Ureter (tissue), 1 donor: ENCODE results near the gene S100A16. TPM values are rescaled to one million over a fixed set of nuclear protein-coding genes. Genes with fewer than 3 reads are reported as not detected.
"Not testable (repeated sequence)": the region's sequence is repeated elsewhere in the genome, so short reads cannot be mapped to it uniquely, and the experiment has no call there.

Experiments
- DNase-seq: peaks from one replicate; pipeline ENCODE4 v3.0.0-alpha.2; 2020; ENCODE audit warnings: low spot score
- total RNA-seq: library from RNA; stranded (reverse); gene quantifications from one replicate; pipeline ENCODE4 v1.2.4, GENCODE V29; 2023
- donor health status: DM: yes; HTN: yes; CAD: no.

S100A16 gene
- total RNA-seq, 1 donor from 2014 or later = 81.8 TPM

- DNase-seq = no peak
Measured at GRCh38 chr1:153615406-153615805, 2.5 kb upstream of the S100A16 start.

DNA sequence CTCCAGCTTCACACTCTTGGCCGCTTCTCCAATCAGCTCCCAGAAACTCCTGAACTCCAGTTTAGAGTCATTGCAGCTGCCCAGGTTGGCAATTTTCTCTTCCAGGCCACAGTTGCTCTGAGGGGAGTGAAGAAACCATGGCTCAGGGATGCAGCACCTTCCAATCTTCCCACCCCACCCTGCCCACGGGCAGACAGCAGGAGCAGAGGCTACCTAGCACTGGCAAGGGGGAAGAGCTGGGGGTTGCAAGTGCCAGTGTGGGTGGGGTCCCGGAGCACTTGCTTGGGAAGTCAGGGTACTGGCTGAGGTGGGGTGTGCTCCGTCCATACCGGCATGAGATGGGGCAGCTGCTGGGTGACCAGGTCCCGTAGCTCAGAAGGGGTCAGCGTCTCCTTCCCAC is 2.0 kb upstream of the S100A16 start:
- DNase-seq = no peak

- no peak for DNase-seq
Measured at GRCh38 chr1:153614189-153614900, 1.4 kb upstream of the S100A16 start.

DNA sequence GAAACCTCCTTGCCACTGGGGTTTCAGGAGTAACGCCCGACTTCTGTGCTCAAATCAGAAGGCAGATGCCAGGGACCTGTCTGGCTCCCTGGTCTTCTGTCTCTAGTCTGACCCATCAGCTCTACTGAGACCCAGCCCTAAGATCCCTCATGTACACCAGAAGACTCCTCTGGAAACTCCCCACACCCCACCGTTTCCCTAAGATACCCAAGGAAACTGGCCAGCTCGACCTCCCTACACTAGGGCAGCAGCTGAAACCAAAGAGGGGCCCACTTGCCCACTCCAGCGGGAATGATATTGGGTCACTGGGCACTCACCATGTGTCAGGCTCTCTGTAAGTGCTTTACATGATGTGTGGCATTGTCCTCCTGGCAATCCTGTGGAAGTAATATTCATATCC is 469 bp upstream of the S100A16 start:
- no peak for DNase-seq

- no peak for DNase-seq
Measured at GRCh38 chr1:153612111-153612754, 704 bp downstream of the S100A16 start.

- no peak for DNase-seq
Measured at GRCh38 chr1:153611356-153611755, 1.6 kb downstream of the S100A16 start.

GRCh38 chr1:153610811-153611301 is 2.1 kb downstream of the S100A16 start:
- no peak for DNase-seq

DNA sequence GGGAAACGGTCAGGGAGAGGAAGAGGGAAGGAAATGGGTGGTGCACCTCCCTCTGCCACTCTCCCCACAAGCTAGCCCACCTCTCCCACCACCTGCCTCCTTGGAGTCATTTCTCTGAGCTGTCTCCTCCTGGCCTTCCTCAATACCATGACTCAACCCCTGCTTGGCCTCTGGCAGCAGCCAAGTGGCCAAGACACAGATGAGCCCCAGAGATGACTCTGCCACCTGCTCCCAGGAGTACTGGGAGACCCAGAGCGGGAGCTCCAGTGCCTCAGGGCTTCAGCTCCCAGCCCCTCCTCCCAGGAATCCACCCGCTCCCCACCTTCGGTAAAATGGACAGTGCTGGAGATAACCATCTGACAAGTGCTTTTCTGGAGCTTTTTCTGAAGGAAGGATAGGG is 2.6 kb downstream of the S100A16 start:
- DNase-seq = no peak

- no peak for DNase-seq
Measured at GRCh38 chr1:153609585-153609907, 3.4 kb downstream of the S100A16 start.

DNA sequence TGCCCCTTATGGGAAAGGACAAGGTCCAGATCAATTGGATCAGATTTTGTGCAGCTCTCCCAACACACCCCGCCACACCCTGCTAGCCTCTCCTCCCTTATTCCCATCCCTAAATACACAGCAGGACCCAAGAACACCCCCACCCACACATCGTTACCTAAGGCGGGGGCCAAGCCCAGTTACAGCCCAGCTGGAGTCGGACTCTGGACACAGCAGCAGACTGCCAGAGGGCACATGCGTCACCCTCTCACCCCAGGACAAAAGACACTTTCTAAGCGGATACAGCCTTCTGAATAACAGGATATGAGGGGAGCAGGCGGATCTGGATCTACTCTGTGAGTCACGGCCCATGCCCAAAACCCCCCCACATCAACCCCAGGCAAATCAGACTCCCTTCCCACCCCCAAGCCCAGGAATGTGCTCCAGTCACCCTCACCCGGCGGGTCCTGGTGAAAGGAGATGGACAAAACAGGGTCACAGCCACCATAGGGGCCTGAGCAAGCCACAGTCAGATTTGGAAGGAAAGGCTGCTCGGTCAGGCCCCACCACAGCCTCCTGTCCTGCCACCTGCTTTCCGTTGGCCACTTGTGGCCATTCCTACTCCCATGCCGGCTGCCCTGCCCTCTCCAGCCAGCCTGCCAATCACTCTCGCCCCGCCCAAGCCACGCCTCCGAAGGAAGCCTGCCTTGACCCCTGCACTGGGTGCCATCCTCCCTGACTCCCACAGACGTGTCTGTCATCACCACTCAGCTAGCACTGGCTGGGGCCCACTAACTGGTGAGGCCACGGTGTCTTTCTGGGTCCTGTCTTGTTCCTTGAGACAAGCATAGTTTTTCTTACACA is 4.0 kb downstream of the S100A16 start:
- peak; percentile 74 for DNase-seq

DNA sequence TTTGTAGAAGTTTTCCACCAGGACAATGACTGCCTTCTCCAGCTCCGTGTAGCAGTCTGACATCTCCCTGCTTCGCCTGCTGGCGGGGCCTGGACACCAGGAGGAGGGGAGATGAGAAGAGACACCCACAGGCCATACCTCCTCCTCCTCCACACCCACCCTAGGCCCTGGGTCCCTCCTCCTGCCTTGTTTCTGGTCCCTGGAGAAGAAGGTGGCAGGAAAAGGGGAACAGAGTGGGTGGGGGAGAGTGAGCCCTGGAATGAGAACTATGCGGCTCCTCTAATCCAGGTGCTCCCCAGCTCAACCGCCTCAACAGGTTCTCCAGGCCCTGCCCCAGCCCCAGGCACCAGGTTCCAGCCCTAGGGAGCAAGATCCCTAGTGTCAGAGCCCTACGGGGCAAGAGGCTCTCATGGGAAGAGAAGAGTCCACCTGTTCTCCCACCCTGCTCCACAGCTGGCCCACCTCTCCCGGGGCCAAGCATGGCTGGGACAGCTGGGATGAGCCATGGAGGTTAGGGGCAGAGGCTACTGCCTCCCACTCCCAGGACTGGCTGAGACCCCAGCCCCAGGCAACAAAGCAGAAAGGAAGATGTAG is 4.8 kb downstream of the S100A16 start:
- DNase-seq = no peak

GRCh38 chr1:153607381-153607780 is 5.6 kb downstream of the S100A16 start:
- DNase-seq = no peak

DNA sequence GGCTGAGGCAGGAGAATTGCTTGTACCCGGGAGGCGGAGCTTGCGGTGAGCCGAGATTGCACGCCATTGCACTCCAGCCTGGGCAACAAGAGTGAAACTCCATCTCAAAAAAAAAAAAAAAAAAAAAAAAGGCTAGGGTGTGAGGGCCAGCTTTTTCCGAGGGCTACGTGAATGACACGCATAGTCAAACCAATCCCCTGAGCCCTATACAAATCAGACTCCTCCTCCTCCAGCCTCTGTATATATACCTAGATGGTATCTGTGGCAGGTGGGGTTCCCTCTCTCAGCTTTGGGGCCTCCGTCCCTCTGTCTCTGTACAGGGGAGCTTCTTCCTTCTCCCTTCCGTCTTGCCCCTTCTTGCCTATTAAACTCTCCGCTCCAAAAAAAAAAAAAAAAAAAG is 6.7 kb downstream of the S100A16 start:
- DNase-seq = no peak

GRCh38 chr1:153602749-153603148 is 10.2 kb downstream of the S100A16 start:
- no peak for DNase-seq

DNA sequence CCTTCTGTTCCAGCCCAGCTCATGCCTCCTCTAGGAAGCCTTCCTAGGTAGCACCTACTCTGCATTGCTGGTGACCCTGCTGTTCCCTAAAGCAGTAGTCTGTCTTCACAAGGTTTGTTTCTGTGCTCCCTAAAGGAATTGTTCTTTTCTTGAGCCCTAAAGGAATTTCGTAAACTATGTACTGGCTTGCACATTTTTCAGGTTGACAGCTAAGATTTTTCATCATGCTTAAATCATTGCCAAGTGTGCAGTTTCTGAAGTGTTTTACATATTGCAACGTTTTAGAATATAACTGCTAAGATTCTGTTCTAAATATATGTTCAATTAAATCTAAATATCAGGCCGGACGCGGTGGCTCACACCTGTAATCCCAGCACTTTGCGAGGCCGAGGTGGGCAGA is 13.1 kb downstream of the S100A16 start:
- no peak for DNase-seq

DNA sequence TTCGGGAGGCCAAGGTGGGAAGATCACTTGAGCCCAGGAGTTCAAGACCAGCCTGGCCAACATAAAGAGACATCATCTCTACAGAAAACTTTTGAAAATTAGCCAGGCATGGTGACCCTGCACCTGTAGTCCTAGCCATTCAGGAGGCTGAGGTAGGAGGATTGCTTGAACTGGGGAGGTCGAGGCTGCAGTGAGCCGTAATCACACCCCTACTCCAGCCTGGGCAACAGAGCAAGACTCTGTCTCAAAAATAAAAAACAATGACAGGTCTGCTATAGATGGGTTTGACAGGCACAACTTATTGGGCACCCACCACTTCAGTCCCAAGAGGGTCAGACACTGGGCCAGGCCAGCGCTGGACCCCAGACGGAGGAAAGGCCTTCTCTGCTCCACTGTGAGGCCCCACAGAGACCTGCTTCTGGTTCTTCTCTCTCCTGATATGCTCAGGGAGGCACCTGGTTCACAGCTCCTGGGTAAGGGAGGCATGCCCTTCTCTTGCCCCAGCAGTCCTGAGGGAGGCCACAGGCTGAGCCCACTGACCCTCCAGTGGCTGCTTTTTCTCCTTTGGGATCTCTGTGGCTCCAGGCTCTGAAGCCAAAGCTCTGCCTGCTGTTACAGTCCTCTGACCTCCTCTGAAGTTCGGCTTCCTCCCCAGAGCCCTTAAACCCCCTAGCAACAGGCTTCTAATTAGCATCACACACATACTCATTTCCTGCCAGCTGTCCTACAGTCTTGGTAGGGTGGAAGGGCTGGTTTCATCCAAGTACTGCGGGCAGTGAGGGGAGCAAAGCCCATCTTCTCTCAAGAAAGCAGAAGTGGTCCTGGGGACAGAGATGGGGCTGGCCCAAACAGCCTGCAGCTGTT is 14.4 kb downstream of the S100A16 start:
- no peak for DNase-seq

DNA sequence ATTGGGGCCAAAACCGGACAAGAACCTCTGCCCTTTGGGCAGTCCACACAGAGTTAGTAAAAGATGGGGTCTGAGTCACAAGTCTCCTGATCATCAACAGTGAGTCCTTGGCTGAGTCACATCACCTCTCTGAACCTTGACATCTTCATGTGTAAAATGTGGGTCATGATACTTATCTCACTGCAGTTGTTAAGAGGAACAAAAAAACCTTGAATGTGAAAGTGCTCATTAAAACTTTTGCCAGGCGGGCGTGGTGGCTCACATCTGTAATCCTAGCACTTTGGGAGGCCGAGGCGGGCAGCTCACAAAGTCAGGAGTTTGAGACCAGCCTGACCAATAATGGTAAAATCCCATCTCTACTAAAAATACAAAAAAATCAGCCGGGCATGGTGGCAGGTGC is 15.7 kb downstream of the S100A16 start:
- no peak for DNase-seq

- no peak for DNase-seq
Measured at GRCh38 chr1:153592748-153593147, 20.2 kb downstream of the S100A16 start.

DNA sequence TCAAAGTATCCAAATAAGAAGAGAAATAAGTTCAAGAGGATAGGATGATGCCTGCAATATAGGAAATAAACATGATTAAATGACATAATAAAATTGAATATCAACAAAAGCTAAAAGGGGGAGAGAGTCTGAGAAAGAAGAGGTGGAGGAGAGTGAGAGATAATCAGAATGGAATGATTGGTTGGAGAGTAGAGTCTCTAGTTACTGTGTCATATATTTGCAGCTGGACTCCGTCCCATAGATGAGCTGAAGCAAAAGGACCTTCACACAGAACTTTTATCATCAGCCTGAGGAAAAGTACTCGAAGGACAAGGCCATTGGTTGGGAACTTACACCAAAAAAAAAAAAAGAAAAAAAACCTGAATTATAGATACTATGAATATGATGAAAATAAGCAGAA is 24.5 kb downstream of the S100A16 start:
- DNase-seq = no peak

- not testable (repeated sequence) for DNase-seq
Measured at GRCh38 chr1:153588033-153588432, 24.9 kb downstream of the S100A16 start.

DNA sequence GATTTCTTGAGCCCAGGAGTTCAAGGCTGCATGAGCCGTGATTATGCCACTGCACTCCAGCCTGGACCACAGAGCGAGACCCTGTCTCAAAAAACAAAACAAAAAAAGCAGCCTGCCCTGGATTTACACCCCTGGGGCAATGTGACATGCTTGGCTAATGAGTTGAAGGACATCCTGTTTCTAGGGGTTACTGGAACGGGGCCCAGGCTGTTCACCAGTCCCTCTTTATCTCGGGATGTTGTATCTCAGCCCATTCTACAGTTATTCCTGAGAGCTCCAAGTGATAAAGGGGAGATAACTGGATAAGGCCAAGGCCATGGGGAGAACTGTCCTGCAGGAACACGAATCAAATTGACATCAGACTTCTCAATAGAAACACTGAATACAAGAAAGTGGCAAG is 25.6 kb downstream of the S100A16 start:
- DNase-seq = no peak
